Subcutaneous abdominal adipose tissue (tissue), 5 donors: ENCODE results near the gene ACTL7B.
"Not testable (repeated sequence)": the region's sequence is repeated elsewhere in the genome, so short reads cannot be mapped to it uniquely, and the experiment has no call there.

Experiments used
- H3K27ac ChIP-seq: one replicate; pipeline ENCODE4 v1.7.0; 2013; ENCODE audit warnings: low read depth, mild to moderate bottlenecking, inconsistent platforms, low read length, moderate library complexity
- H3K27me3 ChIP-seq, 5 donors: one replicate each; pipeline ENCODE4 v1.7.0; 2013; ENCODE audit warnings: low read length in 5 of 5, inconsistent platforms in 1 of 5; ENCODE audit not compliant: control insufficient read depth in 5 of 5, insufficient read depth in 4 of 5
- H3K36me3 ChIP-seq, 5 donors: one replicate each; pipeline ENCODE4 v1.7.0; 2013; ENCODE audit warnings: low read length in 5 of 5; ENCODE audit not compliant: control insufficient read depth in 5 of 5, insufficient read depth in 5 of 5
- H3K4me1 ChIP-seq, 5 donors: one replicate each; pipeline ENCODE4 v1.7.0; 2013; ENCODE audit warnings: low read length in 5 of 5, mild to moderate bottlenecking in 3 of 5, moderate library complexity in 1 of 5; ENCODE audit not compliant: control insufficient read depth in 5 of 5, insufficient read depth in 5 of 5
- H3K4me3 ChIP-seq, 5 donors: one replicate each; pipeline ENCODE4 v1.7.0; 2013; ENCODE audit warnings: low read length in 5 of 5, low read depth in 1 of 5
- H3K9ac ChIP-seq, 5 donors: one replicate each; pipeline ENCODE4 v1.7.0; 2013; ENCODE audit warnings: low read length in 5 of 5, mild to moderate bottlenecking in 4 of 5, moderate library complexity in 3 of 5
- H3K9me3 ChIP-seq, 5 donors: one replicate each; pipeline ENCODE4 v1.7.0; 2013; ENCODE audit warnings: low read length in 5 of 5; ENCODE audit not compliant: control insufficient read depth in 5 of 5
- donor health status: healthy.
- donor health status: healthy.
- donor health status: healthy.
- donor health status: healthy.
- donor health status: healthy.

The ACTL7B gene

GRCh38 chr9:108855888-108856287 is at the start of gene ACTL7B:
TSS of gene ACTL7B (minus strand) at chr9:108855986. CDS start at chr9:108855930, 56 bp downstream.
- Histone ChIP-seq H3K9ac (no peak within 1 kb of the TSS), H3K36me3 (no peaks in the 10 kb centered on the region), H3K27ac (no peak within 1 kb of the TSS), H3K27me3 (no peaks in the 10 kb centered on the region), H3K4me1 (no peaks in the 10 kb centered on the region), H3K4me3 (no peak within 1 kb of the TSS), H3K9me3 (no peaks in the 10 kb centered on the region)

- Histone ChIP-seq H3K27ac (no peak overlapping the region), H3K4me3 (no peak overlapping the region), H3K9ac (no peak overlapping the region), H3K36me3 (peaks cover 71 to 93% (median 83%) of the 10 kb centered on the region in 5 donors), H3K27me3 (no peaks in the 10 kb centered on the region), H3K4me1 (no peaks in the 10 kb centered on the region), H3K9me3 (no peaks in the 10 kb centered on the region)
Observed at GRCh38 chr9:108905494-108905893, 49.7 kb upstream of the ACTL7B start.

- Histone ChIP-seq H3K27ac (no peak overlapping the region), H3K4me3 (no peak overlapping the region), H3K9me3 (no peaks in the 10 kb centered on the region), H3K4me1 (no peaks in the 10 kb centered on the region), H3K36me3 (peaks cover 75 to 93% (median 85%) of the 10 kb centered on the region in 5 donors), H3K27me3 (no peaks in the 10 kb centered on the region), H3K9ac (no peak overlapping the region)
Observed at GRCh38 chr9:108904161-108904560, 48.4 kb upstream of the ACTL7B start.

- no peaks in the 10 kb centered on the region for H3K9me3 ChIP-seq
- H3K9ac ChIP-seq: no peak overlapping the region
- no peaks in the 10 kb centered on the region for H3K4me1 ChIP-seq
- H3K27me3 ChIP-seq: no peaks in the 10 kb centered on the region
- H3K36me3 ChIP-seq: peaks cover 76 to 93% (median 79%) of the 10 kb centered on the region in 5 donors
- H3K4me3 ChIP-seq: no peak overlapping the region
- no peak overlapping the region for H3K27ac ChIP-seq
Observed at GRCh38 chr9:108903420-108904103, 47.8 kb upstream of the ACTL7B start.

GRCh38 chr9:108900176-108900575 is 44.4 kb upstream of the ACTL7B start:
- no peaks in the 10 kb centered on the region for H3K4me1 ChIP-seq
- H3K9ac ChIP-seq: no peak overlapping the region
- H3K27me3 ChIP-seq: no peaks in the 10 kb centered on the region
- no peak overlapping the region for H3K4me3 ChIP-seq
- H3K9me3 ChIP-seq: no peaks in the 10 kb centered on the region
- peaks cover 74 to 92% (median 77%) of the 10 kb centered on the region in 5 donors for H3K36me3 ChIP-seq
- no peak overlapping the region for H3K27ac ChIP-seq

GRCh38 chr9:108899023-108899695 is 43.4 kb upstream of the ACTL7B start:
- not testable (repeated sequence) for H3K4me1 ChIP-seq, H3K27me3 ChIP-seq, H3K9me3 ChIP-seq, H3K27ac ChIP-seq, H3K4me3 ChIP-seq, H3K9ac ChIP-seq
- H3K36me3 ChIP-seq: peaks cover 74 to 94% (median 81%) of the 10 kb centered on the region in 5 donors

- H3K36me3 ChIP-seq: peaks cover 74 to 95% (median 83%) of the 10 kb centered on the region in 5 donors
- no peak overlapping the region for H3K9ac ChIP-seq
- H3K4me1 ChIP-seq: no peaks in the 10 kb centered on the region
- H3K27me3 ChIP-seq: no peaks in the 10 kb centered on the region
- H3K4me3 ChIP-seq: no peak overlapping the region
- no peak overlapping the region for H3K27ac ChIP-seq
- no peaks in the 10 kb centered on the region for H3K9me3 ChIP-seq
Observed at GRCh38 chr9:108897324-108898096, 41.7 kb upstream of the ACTL7B start.

- Histone ChIP-seq H3K4me1 (no peaks in the 10 kb centered on the region), H3K27ac (no peak overlapping the region), H3K27me3 (no peaks in the 10 kb centered on the region), H3K4me3 (no peak overlapping the region), H3K36me3 (peaks cover 68 to 97% (median 85%) of the 10 kb centered on the region in 5 donors), H3K9me3 (no peaks in the 10 kb centered on the region), H3K9ac (no peak overlapping the region)
Observed at GRCh38 chr9:108894225-108894997, 38.6 kb upstream of the ACTL7B start.

GRCh38 chr9:108889649-108890067 is 33.9 kb upstream of the ACTL7B start:
- peaks cover 54 to 70% (median 66%) of the 10 kb centered on the region in 5 donors for H3K36me3 ChIP-seq
- no peaks in the 10 kb centered on the region for H3K9me3 ChIP-seq
- H3K4me3 ChIP-seq: no peak overlapping the region
- H3K27me3 ChIP-seq: no peaks in the 10 kb centered on the region
- no peak overlapping the region for H3K27ac ChIP-seq
- H3K9ac ChIP-seq: no peak overlapping the region
- H3K4me1 ChIP-seq: peaks cover 0 to 6% (median 0%) of the 10 kb centered on the region in 5 donors
